ENCODE data around the gene MAN2A1. TPM values are rescaled to one million over a fixed set of nuclear protein-coding genes. Genes with fewer than 3 reads are reported as not detected.

MAN2A1 gene
- total RNA-seq, 1 experiment from 2014 or later: 78.0 TPM

GRCh38 chr5:109805472-109805871 lies 115.7 kb downstream of the MAN2A1 start:
- H3T11ph ChIP-seq (ENCODE audit: low read length): no peak overlapping the region
- DNase-seq: no peak
- H3K23ac ChIP-seq (ENCODE audit: insufficient read length, low read depth, low read length): no peak overlapping the region

More at GRCh38 chr5:109805472-109805871, 115.7 kb downstream of the MAN2A1 start:
- Histone ChIP-seq H3K56ac (ENCODE audit: insufficient read length, low read depth, low read length) (no peak overlapping the region), H2BK15ac (ENCODE audit: low read depth, low read length) (no peak overlapping the region), H4K5ac (ENCODE audit: insufficient read length, low read depth, low read length) (no peak overlapping the region), H2BK5ac (ENCODE audit: insufficient read length, low read length) (no peak overlapping the region), H3K4me1 (ENCODE audit: insufficient read depth, low read length) (no peaks in the 10 kb centered on the region; the same call in 1 of the 2 replicates), H3K4ac (ENCODE audit: low read depth, low read length) (no peak overlapping the region), H3K14ac (ENCODE audit: insufficient read depth, low read length) (no peak overlapping the region), H3K18ac (ENCODE audit: insufficient read length, low read depth, low read length) (no peak overlapping the region), H2BK12ac (ENCODE audit: insufficient read length, low read depth, low read length) (no peak overlapping the region), H3K79me2 (ENCODE audit: insufficient read depth, low read length) (no peaks in the 10 kb centered on the region), H4K20me1 (ENCODE audit: control insufficient read depth, insufficient read depth, insufficient read length) (no peaks in the 10 kb centered on the region), H2AK5ac (ENCODE audit: insufficient read length, low read length) (no peak overlapping the region), H3K79me1 (ENCODE audit: insufficient read depth, low read depth, low read length, poor library complexity, severe bottlenecking) (no peaks in the 10 kb centered on the region), H2BK20ac (ENCODE audit: low read depth, low read length, poor library complexity, severe bottlenecking) (no peak overlapping the region), H4K8ac (replicated peaks; ENCODE audit: insufficient read length, low read depth, low read length) (no peak overlapping the region), H3K23me2 (ENCODE audit: insufficient read length, low read depth, low read length, poor library complexity, severe bottlenecking) (no peaks in the 10 kb centered on the region), H3K9me3 (ENCODE audit: control insufficient read depth, low read depth, low read length) (no peaks in the 10 kb centered on the region), H2BK120ac (ENCODE audit: low read depth, low read length, poor library complexity, severe bottlenecking) (no peak overlapping the region), H4K91ac (ENCODE audit: insufficient read length, low read depth, low read length) (no peak overlapping the region), H3K4me2 (ENCODE audit: insufficient read depth, insufficient read length, low read length) (no peak overlapping the region), H3K9ac (ENCODE audit: extremely low read depth, insufficient read length, low read length) (no peak overlapping the region), H3K27me3 (ENCODE audit: insufficient read depth, low read length) (no peaks in the 10 kb centered on the region), H2AFZ (ENCODE audit: low read length) (no peak overlapping the region), H3K27ac (ENCODE audit: insufficient read length, low read depth, low read length) (no peak overlapping the region)
- TF ChIP-seq, protein P1, sequence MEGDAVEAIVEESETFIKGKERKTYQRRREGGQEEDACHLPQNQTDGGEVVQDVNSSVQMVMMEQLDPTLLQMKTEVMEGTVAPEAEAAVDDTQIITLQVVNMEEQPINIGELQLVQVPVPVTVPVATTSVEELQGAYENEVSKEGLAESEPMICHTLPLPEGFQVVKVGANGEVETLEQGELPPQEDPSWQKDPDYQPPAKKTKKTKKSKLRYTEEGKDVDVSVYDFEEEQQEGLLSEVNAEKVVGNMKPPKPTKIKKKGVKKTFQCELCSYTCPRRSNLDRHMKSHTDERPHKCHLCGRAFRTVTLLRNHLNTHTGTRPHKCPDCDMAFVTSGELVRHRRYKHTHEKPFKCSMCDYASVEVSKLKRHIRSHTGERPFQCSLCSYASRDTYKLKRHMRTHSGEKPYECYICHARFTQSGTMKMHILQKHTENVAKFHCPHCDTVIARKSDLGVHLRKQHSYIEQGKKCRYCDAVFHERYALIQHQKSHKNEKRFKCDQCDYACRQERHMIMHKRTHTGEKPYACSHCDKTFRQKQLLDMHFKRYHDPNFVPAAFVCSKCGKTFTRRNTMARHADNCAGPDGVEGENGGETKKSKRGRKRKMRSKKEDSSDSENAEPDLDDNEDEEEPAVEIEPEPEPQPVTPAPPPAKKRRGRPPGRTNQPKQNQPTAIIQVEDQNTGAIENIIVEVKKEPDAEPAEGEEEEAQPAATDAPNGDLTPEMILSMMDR (conservative IDR thresholded peaks at IDR 0.05): no peak
- no CpG with 5 or more reads among the region's 3 CpGs for WGBS (ENCODE audit: extremely low coverage, insufficient read length, low lambda C conversion rate)
- Mint-ChIP-seq H3K27me3 (ENCODE audit: low read depth) (no peaks in the 10 kb centered on the region), H3K4me3 (no peak overlapping the region), H3K36me3 (ENCODE audit: insufficient read depth in 1 of 3, low read depth in 3 of 3) (peaks cover 8 to 36% (median 23%) of the 10 kb centered on the region in 3 experiments; a peak in 6 of 7 replicates), H3K9me3 (no peaks in the 10 kb centered on the region), H3K4me1 (peaks cover 10 to 13% of the 10 kb centered on the region in 2 experiments), H3K27ac (peak overlapping the region; percentile 17 to 93 (median 89); a peak in 5 of 7 replicates)

All from H9 (cell line).